ENCODE results near the gene LARP4B. TPM values are rescaled to one million over a fixed set of nuclear protein-coding genes. Genes with fewer than 3 reads are reported as not detected.

LARP4B gene
- polyA plus RNA-seq, 2 of the 4 experiments (the other 2 are of a cell fraction): 25.5 to 54.2 TPM

DNA sequence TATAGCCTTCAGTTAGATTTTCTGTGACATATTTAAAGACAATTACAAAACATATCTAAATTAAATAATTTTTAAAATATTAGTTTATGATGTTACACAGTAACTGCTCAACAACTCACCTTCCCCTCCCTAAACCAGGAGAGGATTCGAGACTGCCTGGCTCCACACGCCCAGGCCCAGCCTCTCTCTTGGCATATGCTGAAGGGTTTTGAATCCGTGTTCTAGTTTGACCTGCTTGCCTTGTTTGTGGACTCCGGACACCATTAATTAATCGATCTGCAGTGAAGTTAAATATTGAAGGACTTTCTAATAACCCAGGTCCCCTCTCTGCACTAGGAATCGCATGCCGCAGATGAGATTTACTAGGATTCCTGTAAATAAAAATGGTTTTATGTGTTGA lies 106.6 kb downstream of the LARP4B start (continued):
- no peak for TF ChIP-seq EHMT2 (IDR thresholded peaks at IDR 0.05; ENCODE audit: low read depth)
- TF ChIP-seq CBX2 (IDR thresholded peaks at IDR 0.05; ENCODE audit: borderline replicate concordance, low read depth): no peak

GRCh38 chr10:824497-824896 lies 107.0 kb downstream of the LARP4B start:
- FAIRE-seq (no peak), ATAC-seq (no peak), DNase-seq (ENCODE audit: low read depth in 1 of 2, low spot score in 1 of 2) (no peak)
- H3K4me1 ChIP-seq: no peaks in the 10 kb centered on the region
- ChIA-PET POLR2A (no interaction called here), CTCF (no interaction called here)
- TF ChIP-seq ESRRA (IDR thresholded peaks at IDR 0.05; ENCODE audit: borderline replicate concordance, low read length) (no peak), JUN (IDR thresholded peaks at IDR 0.05) (no peak), ZNF302 (CRISPR knock-in tag; IDR thresholded peaks at IDR 0.05) (no peak), NFE2L2 (conservative IDR thresholded peaks at IDR 0.05; ENCODE audit: low read length) (no peak), HES2 (IDR thresholded peaks at IDR 0.05) (no peak), CBX2 (IDR thresholded peaks at IDR 0.05; ENCODE audit: borderline replicate concordance, low read depth) (no peak), TFCP2L1 (CRISPR knock-in tag; IDR thresholded peaks at IDR 0.05) (no peak), CHD2 (IDR thresholded peaks at IDR 0.05; ENCODE audit: low read length, partially characterized antibody) (no peak), GATA3 (IDR thresholded peaks at IDR 0.05; ENCODE audit: borderline replicate concordance) (no peak), HOXB5 (CRISPR knock-in tag; IDR thresholded peaks at IDR 0.05) (no peak), POLR2A (IDR thresholded peaks at IDR 0.05; ENCODE audit: low read length) (no peak), ZFP36 (IDR thresholded peaks at IDR 0.05; ENCODE audit: borderline replicate concordance, partially characterized antibody) (no peak), RNF2 (IDR thresholded peaks at IDR 0.05; ENCODE audit: borderline replicate concordance, low read depth) (no peak)
- TF ChIP-seq, protein P1, sequence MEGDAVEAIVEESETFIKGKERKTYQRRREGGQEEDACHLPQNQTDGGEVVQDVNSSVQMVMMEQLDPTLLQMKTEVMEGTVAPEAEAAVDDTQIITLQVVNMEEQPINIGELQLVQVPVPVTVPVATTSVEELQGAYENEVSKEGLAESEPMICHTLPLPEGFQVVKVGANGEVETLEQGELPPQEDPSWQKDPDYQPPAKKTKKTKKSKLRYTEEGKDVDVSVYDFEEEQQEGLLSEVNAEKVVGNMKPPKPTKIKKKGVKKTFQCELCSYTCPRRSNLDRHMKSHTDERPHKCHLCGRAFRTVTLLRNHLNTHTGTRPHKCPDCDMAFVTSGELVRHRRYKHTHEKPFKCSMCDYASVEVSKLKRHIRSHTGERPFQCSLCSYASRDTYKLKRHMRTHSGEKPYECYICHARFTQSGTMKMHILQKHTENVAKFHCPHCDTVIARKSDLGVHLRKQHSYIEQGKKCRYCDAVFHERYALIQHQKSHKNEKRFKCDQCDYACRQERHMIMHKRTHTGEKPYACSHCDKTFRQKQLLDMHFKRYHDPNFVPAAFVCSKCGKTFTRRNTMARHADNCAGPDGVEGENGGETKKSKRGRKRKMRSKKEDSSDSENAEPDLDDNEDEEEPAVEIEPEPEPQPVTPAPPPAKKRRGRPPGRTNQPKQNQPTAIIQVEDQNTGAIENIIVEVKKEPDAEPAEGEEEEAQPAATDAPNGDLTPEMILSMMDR (IDR thresholded peaks at IDR 0.05): no peak
- TF ChIP-seq, protein P2, sequence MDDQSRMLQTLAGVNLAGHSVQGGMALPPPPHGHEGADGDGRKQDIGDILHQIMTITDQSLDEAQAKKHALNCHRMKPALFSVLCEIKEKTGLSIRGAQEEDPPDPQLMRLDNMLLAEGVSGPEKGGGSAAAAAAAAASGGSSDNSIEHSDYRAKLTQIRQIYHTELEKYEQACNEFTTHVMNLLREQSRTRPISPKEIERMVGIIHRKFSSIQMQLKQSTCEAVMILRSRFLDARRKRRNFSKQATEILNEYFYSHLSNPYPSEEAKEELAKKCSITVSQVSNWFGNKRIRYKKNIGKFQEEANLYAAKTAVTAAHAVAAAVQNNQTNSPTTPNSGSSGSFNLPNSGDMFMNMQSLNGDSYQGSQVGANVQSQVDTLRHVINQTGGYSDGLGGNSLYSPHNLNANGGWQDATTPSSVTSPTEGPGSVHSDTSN (IDR thresholded peaks at IDR 0.05): no peak
- WGBS (ENCODE audit: missing lambda C conversion rate): 95% methylated on average over 4 of the region's 4 CpGs
- H3K4me3 ChIP-seq: no peak overlapping the region
- H3K4me2 ChIP-seq: no peak overlapping the region
- no peaks in the 10 kb centered on the region for H3K9me3 ChIP-seq
- no peak overlapping the region for H3K27ac ChIP-seq

DNA sequence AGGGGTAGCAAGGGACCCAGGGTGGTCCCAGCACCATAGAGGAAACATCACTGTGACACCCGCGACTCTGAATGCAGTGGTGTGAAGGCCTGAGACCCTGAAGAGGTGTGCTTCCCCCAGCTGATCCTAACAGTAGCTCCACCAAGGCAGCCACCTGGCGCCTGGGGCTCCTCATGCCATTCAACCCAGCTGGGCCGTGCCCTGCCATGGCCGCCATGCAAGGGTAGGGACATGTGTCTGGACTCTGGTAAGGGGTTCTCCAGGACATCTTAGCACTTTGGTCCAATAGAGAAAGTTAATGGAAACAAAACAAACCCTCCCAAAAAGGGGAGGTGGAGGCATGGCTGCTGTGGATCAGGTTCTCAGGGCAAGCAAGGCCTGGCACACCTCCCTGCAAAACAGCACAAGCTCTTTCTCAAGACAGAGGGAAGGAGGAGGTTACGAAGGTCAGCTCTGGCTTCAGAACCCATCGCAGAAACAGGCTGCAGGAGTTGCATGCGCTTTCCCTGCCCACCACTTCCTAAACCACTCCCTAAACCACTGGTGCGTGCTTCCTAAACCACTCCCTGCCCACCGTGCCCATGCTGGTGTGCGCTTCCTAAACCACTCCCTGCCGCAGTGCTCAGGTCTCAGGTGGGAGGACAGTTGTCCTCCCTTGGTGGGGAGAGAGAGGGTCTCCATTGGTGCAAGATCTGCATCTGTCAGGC lies 108.7 kb downstream of the LARP4B start:
- no peak overlapping the region for H3K4me2 ChIP-seq
- CTCF ChIA-PET: interaction anchor here (1.3 to 1.9 kb wide), 3 partner anchors 12 to 33 kb away, joined by 4 to 7 read pairs (median 5); no protein-coding TSS in a partner anchor
- FAIRE-seq (no peak), ATAC-seq (no peak), DNase-seq (ENCODE audit: low read depth in 1 of 2, low spot score in 1 of 2) (no peak)
- no peak for TF ChIP-seq RCOR1 (IDR thresholded peaks at IDR 0.05; ENCODE audit: low read depth, low read length)
- H3K4me3 ChIP-seq: no peak overlapping the region
- POLR2A ChIA-PET: no interaction called here
- H3K27ac ChIP-seq: no peak overlapping the region
- H3K9me3 ChIP-seq: no peaks in the 10 kb centered on the region
- 95% methylated on average over 9 of the region's 12 CpGs for WGBS (ENCODE audit: missing lambda C conversion rate)
- no peaks in the 10 kb centered on the region for H3K4me1 ChIP-seq

GRCh38 chr10:822197-822596 lies 109.3 kb downstream of the LARP4B start:
- no peak for FAIRE-seq
- ATAC-seq: no peak; a peak in 1 of 6 replicates
- H3K4me2 ChIP-seq: no peak overlapping the region
- no peak overlapping the region for H3K4me3 ChIP-seq
- H3K27ac ChIP-seq: no peak overlapping the region
- 89% methylated on average over 7 of the region's 12 CpGs for whole genome bisulfite sequencing (ENCODE audit: missing lambda C conversion rate)
- TF ChIP-seq ZFP36 (IDR thresholded peaks at IDR 0.05; ENCODE audit: borderline replicate concordance, partially characterized antibody) (no peak), MAZ (IDR thresholded peaks at IDR 0.05; ENCODE audit: borderline replicate concordance, low read depth, low read length) (no peak), MYC (IDR thresholded peaks at IDR 0.05; ENCODE audit: borderline replicate concordance, low read length) (no peak), PHF8 (IDR thresholded peaks at IDR 0.05; ENCODE audit: borderline replicate concordance, low read depth) (no peak), MAX (IDR thresholded peaks at IDR 0.05) (no peak), FOSL2 (IDR thresholded peaks at IDR 0.05) (no peak), FOSL2 (CRISPR knock-in tag; IDR thresholded peaks at IDR 0.05) (no peak), NFE2L2 (conservative IDR thresholded peaks at IDR 0.05; ENCODE audit: low read length) (no peak), SMC3 (IDR thresholded peaks at IDR 0.05) (no peak), HEYL (CRISPR knock-in tag; IDR thresholded peaks at IDR 0.05) (no peak)
- TF ChIP-seq, protein P3, sequence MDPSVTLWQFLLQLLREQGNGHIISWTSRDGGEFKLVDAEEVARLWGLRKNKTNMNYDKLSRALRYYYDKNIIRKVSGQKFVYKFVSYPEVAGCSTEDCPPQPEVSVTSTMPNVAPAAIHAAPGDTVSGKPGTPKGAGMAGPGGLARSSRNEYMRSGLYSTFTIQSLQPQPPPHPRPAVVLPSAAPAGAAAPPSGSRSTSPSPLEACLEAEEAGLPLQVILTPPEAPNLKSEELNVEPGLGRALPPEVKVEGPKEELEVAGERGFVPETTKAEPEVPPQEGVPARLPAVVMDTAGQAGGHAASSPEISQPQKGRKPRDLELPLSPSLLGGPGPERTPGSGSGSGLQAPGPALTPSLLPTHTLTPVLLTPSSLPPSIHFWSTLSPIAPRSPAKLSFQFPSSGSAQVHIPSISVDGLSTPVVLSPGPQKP (IDR thresholded peaks at IDR 0.05; ENCODE audit: low read depth, low read length): no peak
- DNase-seq (ENCODE audit: low read depth in 1 of 2, low spot score in 1 of 2): no peak
- ChIA-PET POLR2A (no interaction called here), CTCF (interaction anchor here (1.9 kb wide), 1 partner anchor 33 kb away, joined by 7 read pairs; no protein-coding TSS in a partner anchor)
- no peaks in the 10 kb centered on the region for H3K4me1 ChIP-seq
- no peaks in the 10 kb centered on the region for H3K9me3 ChIP-seq

Measured in A549 (cell line).